Esophagus squamous epithelium (tissue), 4 donors: ENCODE results near the gene KCNQ1.

Experiments used
- CTCF ChIP-seq, 6 experiments: fragments of 450-650 bp in 4 of 6; fragments of 200-600 bp in 2 of 6; sonication (generic) in 2 of 6; IDR thresholded peaks; one replicate each; pipeline ENCODE4 v1.5.1; 2016 to 2019; ENCODE audit warnings: antibody characterized with exemption in 6 of 6, mild to moderate bottlenecking in 4 of 6, moderate library complexity in 4 of 6
- POLR2A ChIP-seq, 4 donors: fragments of 450-650 bp; IDR thresholded peaks; one replicate each; pipeline ENCODE4 v1.6.1; 2017; ENCODE audit warnings: antibody characterized with exemption in 4 of 4, mild to moderate bottlenecking in 4 of 4, moderate library complexity in 3 of 4

GRCh38 chr11:2521733-2522630, 77.2 kb downstream of the KCNQ1 start:
- no peak for TF ChIP-seq POLR2A (IDR thresholded peaks at IDR 0.05)
- TF ChIP-seq CTCF (IDR thresholded peaks at IDR 0.05) = no peak
